Measurements from ENCODE around the gene JTB. TPM values are rescaled to one million over a fixed set of nuclear protein-coding genes. Genes with fewer than 3 reads are reported as not detected.

The JTB gene
- total and polyA plus RNA-seq, 2 experiments from 2014 or later = 213 to 217 TPM

DNA sequence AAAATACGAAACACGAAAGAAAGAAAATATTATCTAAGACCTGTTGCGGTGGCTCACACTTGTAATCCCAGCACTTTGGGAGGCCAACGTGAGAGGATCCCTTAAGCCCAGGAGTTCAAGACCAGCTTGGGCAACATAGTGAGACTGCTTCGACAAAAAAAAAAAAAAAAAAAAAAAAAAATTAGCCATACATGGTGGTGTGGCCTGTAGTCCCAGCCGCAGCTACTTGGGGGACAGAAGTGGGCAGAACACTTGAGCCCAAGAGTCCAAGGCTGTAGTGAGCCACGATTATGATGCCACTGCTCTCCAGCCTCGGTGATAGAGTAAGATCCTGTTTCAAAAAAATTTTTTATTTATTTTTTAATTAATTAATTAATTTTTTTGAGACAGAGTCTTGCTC is 10.1 kb upstream of the JTB start:
- Histone ChIP-seq H4K20me1 (ENCODE audit: insufficient read depth, poor library complexity, severe bottlenecking) (peaks cover 9% of the 10 kb centered on the region), H3K4me2 (no peak overlapping the region), H3K27me3 (no peaks in the 10 kb centered on the region), H3K79me2 (peaks cover 46% of the 10 kb centered on the region), H3K27ac (peak overlapping the region; percentile 49), H3K4me1 (ENCODE audit: insufficient read depth) (peaks cover 23% of the 10 kb centered on the region), H3K36me3 (replicated peaks; ENCODE audit: insufficient read depth, low read depth) (no peaks in the 10 kb centered on the region), H3K4me3 (no peak overlapping the region), H3K9me3 (ENCODE audit: low read depth) (no peaks in the 10 kb centered on the region), H2AFZ (no peak overlapping the region), H3K9me2 (replicated peaks; ENCODE audit: insufficient read depth) (no peaks in the 10 kb centered on the region)
- TF ChIP-seq CTCF (IDR thresholded peaks at IDR 0.05; ENCODE audit: poor library complexity) (no peak), EZH2 (IDR thresholded peaks at IDR 0.05; ENCODE audit: borderline replicate concordance) (no peak), EZH2phosphoT487 (IDR thresholded peaks at IDR 0.05; ENCODE audit: low read depth, severe bottlenecking, unreplicated experiment) (no peak)
- WGBS (ENCODE audit: low lambda C conversion rate, missing lambda C conversion rate) = 95% methylated on average over 8 of the region's 8 CpGs
- no peak for DNase-seq (ENCODE audit: low spot score)

DNA sequence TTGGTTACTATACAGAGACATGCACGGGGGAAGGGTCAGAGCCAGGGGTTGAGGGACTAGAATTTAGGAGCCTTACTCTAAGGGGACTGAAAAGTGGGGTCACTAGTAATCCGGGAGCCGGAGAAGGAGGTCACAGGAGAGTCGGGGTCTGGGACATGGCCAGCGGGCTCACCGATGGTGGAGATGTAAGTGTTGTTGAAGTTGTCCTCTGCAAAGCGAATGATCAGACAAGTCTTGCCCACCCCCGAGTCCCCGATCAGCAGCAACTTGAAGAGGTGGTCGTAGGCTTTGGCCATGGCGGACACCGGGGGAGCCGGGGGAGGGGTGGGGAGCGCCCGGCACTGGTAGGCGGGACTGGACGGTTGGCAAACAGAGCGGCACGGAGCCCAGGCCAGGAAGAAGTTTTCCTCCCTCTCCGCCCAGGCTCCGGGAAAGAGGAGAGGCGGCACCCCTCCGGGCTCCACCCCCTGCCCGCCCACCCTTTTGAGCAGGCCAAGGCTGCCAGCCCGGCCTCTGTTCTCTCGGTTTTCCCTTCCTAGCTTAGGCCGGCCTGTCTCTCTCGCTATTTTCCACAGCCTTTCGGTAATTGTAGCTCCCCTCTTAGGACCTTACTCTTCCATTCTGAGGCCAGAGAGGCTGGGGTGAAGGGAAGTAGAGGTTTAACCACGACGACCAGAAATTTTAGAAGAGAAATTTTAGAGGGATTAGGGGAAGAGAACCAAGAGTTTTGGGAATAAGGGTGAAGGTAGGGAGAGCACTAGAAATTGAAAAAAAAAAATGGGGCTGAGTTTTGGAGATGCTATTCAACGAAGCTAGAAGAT is 8.7 kb upstream of the JTB start, which contains the start of gene RAB13:
RAB13 (minus strand) TSS at position 399 of the 821 bp plus-strand sequence; CDS start at position 296, 103 bp downstream.
- TF ChIP-seq EZH2 (IDR thresholded peaks at IDR 0.05; ENCODE audit: borderline replicate concordance) (no peak), CTCF (IDR thresholded peaks at IDR 0.05; ENCODE audit: poor library complexity) (no peak), EZH2phosphoT487 (IDR thresholded peaks at IDR 0.05; ENCODE audit: low read depth, severe bottlenecking, unreplicated experiment) (no peak)
- peak within 1 kb of the TSS; percentile 64 for H3K4me3 ChIP-seq
- peak within 1 kb of the TSS; percentile 83 for H2AFZ ChIP-seq
- H3K27me3 ChIP-seq = no peaks in the 10 kb centered on the region
- no peaks in the 10 kb centered on the region for H3K9me2 ChIP-seq (replicated peaks; ENCODE audit: insufficient read depth)
- H3K9me3 ChIP-seq (ENCODE audit: low read depth) = no peaks in the 10 kb centered on the region
- no peaks in the 10 kb centered on the region for H4K20me1 ChIP-seq (ENCODE audit: insufficient read depth, poor library complexity, severe bottlenecking)
- peak; percentile 95 for DNase-seq (ENCODE audit: low spot score)
- H3K79me2 ChIP-seq = peaks cover 32% of the 10 kb centered on the region
- peaks cover 13% of the 10 kb centered on the region for H3K4me1 ChIP-seq (ENCODE audit: insufficient read depth)
- peak within 1 kb of the TSS; percentile 89 for H3K27ac ChIP-seq
- H3K4me2 ChIP-seq = peak within 1 kb of the TSS; percentile 94
- 1% methylated on average over 16 of the region's 32 CpGs for WGBS (ENCODE audit: low lambda C conversion rate, missing lambda C conversion rate)
- no peaks in the 10 kb centered on the region for H3K36me3 ChIP-seq (replicated peaks; ENCODE audit: insufficient read depth, low read depth)

- Histone ChIP-seq H3K36me3 (replicated peaks; ENCODE audit: insufficient read depth, low read depth) (no peaks in the 10 kb centered on the region), H3K4me3 (peak overlapping the region; percentile 64), H3K27ac (peak overlapping the region; percentile 89), H4K20me1 (ENCODE audit: insufficient read depth, poor library complexity, severe bottlenecking) (no peaks in the 10 kb centered on the region), H3K79me2 (peaks cover 27% of the 10 kb centered on the region), H3K27me3 (no peaks in the 10 kb centered on the region), H3K4me1 (ENCODE audit: insufficient read depth) (peaks cover 13% of the 10 kb centered on the region), H3K4me2 (peak overlapping the region; percentile 94), H3K9me2 (replicated peaks; ENCODE audit: insufficient read depth) (no peaks in the 10 kb centered on the region), H2AFZ (peak overlapping the region; percentile 83), H3K9me3 (ENCODE audit: low read depth) (no peaks in the 10 kb centered on the region)
- TF ChIP-seq EZH2 (IDR thresholded peaks at IDR 0.05; ENCODE audit: borderline replicate concordance) (no peak), EZH2phosphoT487 (IDR thresholded peaks at IDR 0.05; ENCODE audit: low read depth, severe bottlenecking, unreplicated experiment) (no peak), CTCF (IDR thresholded peaks at IDR 0.05; ENCODE audit: poor library complexity) (no peak)
- WGBS (ENCODE audit: low lambda C conversion rate, missing lambda C conversion rate) = 7% methylated on average over 7 of the region's 7 CpGs
- DNase-seq (ENCODE audit: low spot score) = peak; percentile 73
Observed at GRCh38 chr1:153985341-153985912, 8.0 kb upstream of the JTB start.
